ENCODE data around the gene SPHKAP.

The SPHKAP gene

DNA sequence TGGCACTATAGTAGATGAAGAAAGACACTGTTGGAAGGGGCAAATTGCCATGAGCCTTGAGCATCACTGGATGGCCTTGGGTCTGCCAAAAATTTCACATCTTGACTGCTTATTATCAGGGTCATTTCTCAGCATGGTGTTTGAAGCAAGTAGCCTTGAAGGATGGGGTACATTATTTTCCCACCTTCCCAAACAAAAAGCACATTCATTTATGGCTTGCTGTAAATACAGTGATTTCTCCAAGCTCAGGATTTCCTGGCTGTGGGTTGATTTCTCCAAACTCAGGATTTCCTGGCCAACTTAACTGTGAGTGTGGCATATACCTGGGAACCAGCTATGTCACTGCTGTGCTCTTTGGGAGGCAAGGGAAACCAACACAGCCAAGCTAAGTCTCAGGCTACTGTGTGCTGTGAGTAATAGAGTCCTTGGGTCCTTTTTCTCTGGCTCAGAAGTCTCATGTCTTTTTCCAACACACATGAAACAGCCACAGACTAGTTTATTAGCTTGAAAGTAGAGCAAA is 116.6 kb downstream of the SPHKAP start:
- TF ChIP-seq CTCF (IDR thresholded peaks at IDR 0.05; ENCODE audit: low read depth, low read length): no peak
- H3K4me3 ChIP-seq (ENCODE audit: low read depth, low read length): no peak overlapping the region
- no peak for DNase-seq (ENCODE audit: low read depth, low spot score)
- in situ Hi-C loops (cut with HindIII; ENCODE audit: low sequenced_read_pairs): no loop called here

GRCh38 chr2:228064024-228064423 is 117.5 kb downstream of the SPHKAP start:
- in situ Hi-C loops (cut with HindIII; ENCODE audit: low sequenced_read_pairs): no loop called here
- no peak for DNase-seq (ENCODE audit: low read depth, low spot score)
- no peak for TF ChIP-seq CTCF (IDR thresholded peaks at IDR 0.05; ENCODE audit: low read depth, low read length)
- no peak overlapping the region for H3K4me3 ChIP-seq (ENCODE audit: low read depth, low read length)

DNA sequence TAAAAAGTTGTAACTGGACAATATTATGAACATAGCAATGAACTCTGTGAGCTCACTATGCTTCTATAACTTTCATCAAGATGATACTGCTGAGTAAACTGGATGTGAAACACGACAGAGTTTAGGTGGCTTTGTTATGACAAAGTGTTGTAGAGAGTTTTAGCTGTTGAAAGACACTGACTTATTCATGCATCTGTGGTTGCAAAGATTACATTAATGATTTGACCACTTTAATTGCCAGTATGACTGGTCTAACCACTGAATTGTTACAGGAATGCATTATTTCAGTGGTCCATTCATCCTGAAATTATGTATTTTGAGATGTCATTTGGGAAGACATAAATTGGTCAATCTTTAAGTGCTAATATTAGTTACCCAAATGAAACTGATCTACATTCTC is 117.9 kb downstream of the SPHKAP start:
- DNase-seq (ENCODE audit: low read depth, low spot score): no peak
- in situ Hi-C loops (cut with HindIII; ENCODE audit: low sequenced_read_pairs): no loop called here

DNA sequence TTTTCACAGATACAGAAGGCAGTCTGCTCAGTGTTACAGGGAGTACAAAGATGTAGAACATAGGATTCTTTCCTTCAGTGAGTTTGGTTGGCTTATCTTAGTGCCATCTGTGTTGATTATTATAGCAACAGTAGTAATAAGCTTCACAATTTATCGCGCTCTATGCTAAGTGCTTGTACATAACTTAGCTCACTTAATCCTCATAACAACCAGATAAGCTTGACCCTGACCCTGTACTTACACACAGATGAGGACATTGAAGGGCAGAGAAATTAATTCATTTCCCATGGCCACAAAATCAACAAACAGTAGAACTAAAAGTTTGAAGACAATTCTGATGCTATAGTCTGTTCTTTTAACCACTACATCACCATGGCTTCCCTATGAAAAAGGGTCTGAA is 121.8 kb downstream of the SPHKAP start:
- no peak for TF ChIP-seq CTCF (IDR thresholded peaks at IDR 0.05; ENCODE audit: low read depth, low read length)
- in situ Hi-C loops (cut with HindIII; ENCODE audit: low sequenced_read_pairs): no loop called here
- no peak for DNase-seq (ENCODE audit: low read depth, low spot score)
- H3K4me3 ChIP-seq (ENCODE audit: low read depth, low read length): no peak overlapping the region

More for the DNA sequence above, 117.9 kb downstream of the SPHKAP start:
- no peak overlapping the region for H3K4me3 ChIP-seq (ENCODE audit: low read depth, low read length)
- TF ChIP-seq CTCF (IDR thresholded peaks at IDR 0.05; ENCODE audit: low read depth, low read length): no peak

- no peak for DNase-seq (ENCODE audit: low read depth, low spot score)
- in situ Hi-C loops (cut with HindIII; ENCODE audit: low sequenced_read_pairs): no loop called here
- TF ChIP-seq CTCF (IDR thresholded peaks at IDR 0.05; ENCODE audit: low read depth, low read length): no peak
- no peak overlapping the region for H3K4me3 ChIP-seq (ENCODE audit: low read depth, low read length)
Measured at GRCh38 chr2:228056293-228057097, 125.0 kb downstream of the SPHKAP start.

DNA sequence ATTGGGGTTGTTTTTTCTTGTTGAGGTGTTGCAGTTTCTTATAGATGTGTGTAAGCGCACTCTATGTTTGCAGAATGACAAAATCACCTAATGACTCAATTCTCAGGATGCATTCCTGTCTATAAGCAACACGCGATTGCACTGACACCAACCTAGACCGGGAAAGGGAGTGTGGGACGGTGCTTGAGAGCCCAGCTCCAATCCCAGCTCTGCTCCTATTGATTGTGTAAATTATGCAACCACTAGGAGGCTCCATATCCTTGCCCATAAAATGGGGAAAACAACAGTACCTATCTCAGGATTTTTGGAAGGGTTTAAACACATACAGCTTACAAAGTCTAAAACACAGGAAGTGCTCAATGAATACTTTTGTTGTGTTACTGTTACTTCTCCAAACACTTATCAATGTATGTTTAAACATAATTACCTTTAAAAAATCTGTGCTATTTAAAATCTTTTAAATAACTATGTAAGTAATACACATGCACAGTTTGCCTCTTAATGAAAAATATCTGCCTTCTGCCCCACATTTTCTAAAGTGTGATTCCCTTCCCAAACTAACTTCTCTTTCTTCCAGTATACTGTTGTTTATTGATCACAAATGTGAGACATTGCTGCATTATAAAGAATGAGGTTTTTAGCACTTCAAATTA is 132.5 kb downstream of the SPHKAP start:
- DNase-seq (ENCODE audit: low read depth, low spot score): peak; percentile 56
- peak; percentile 72 for TF ChIP-seq CTCF (IDR thresholded peaks at IDR 0.05; ENCODE audit: low read depth, low read length)
- in situ Hi-C loops (cut with HindIII; ENCODE audit: low sequenced_read_pairs): no loop called here
- no peak overlapping the region for H3K4me3 ChIP-seq (ENCODE audit: low read depth, low read length)
